HG03354 (cell line): ENCODE results near the gene PPP2R1B.
"Not testable (repeated sequence)": the region's sequence is repeated elsewhere in the genome, so short reads cannot be mapped to it uniquely, and the experiment has no call there.

Experiments
- ATAC-seq: cut with Tn5 transposase; IDR thresholded peaks from one replicate; pipeline ENCODE4 v1.9.1; 2021; ENCODE audit warnings: mild to moderate bottlenecking; ENCODE audit not compliant: unreplicated experiment, poor library complexity, severe bottlenecking

The PPP2R1B gene

DNA sequence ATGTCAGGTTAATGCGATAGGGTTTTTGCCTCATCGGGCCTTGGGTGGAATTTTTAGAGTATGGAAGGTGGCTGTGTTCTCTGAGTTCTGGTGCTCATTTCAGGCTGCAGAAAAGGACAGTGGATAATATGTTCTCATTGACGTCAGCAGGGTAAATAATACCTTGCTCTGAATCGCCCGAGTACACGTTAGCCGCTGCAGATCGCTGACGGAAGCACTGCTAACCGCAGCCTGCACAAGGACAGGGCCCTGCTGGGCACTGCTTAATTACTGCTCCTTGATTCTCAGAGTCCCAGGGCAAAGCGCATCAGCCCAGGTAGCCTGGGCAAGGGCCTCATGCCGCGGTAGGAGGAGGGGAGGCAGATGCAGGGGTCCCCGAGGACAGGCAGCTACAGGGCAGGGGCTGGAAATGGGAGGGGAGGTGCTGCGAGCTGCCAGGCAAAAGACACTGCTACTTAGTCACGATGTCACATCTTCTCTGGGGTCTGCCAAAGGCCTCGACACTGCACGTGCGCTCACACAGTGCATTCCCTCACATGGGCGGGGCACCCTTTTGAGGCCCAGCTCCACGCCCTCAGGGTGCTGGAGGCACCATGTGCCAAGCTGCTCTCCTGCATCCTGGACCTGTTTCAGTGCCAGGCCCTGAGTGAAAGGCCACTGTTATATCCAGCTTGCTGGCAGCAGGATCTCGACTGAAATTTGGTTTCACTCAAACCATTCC lies 35.2 kb downstream of the PPP2R1B start:
- no peak for ATAC-seq

DNA sequence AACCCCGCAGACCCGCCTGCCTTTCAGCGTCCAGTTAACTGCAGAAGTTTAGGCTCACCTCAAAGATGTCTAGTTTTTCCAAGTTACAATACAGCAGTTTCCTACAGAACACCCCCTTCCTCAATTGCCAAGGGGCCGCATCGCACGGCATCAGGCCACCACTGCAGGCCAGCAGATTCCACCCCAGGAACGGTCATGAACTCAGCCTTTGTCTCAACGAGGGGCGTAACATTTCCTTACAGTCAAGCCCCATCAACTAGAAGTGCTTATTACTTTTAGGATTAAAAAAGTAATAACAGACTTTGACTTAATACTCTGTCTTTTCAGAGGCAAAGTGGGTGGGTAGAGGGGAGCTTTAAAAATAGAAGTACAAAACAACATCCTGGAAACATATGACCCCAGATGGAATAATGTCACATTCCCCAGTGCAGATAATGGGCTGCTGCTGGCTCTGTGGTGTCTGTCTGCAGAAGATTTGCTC lies 36.3 kb downstream of the PPP2R1B start:
- ATAC-seq: no peak

DNA sequence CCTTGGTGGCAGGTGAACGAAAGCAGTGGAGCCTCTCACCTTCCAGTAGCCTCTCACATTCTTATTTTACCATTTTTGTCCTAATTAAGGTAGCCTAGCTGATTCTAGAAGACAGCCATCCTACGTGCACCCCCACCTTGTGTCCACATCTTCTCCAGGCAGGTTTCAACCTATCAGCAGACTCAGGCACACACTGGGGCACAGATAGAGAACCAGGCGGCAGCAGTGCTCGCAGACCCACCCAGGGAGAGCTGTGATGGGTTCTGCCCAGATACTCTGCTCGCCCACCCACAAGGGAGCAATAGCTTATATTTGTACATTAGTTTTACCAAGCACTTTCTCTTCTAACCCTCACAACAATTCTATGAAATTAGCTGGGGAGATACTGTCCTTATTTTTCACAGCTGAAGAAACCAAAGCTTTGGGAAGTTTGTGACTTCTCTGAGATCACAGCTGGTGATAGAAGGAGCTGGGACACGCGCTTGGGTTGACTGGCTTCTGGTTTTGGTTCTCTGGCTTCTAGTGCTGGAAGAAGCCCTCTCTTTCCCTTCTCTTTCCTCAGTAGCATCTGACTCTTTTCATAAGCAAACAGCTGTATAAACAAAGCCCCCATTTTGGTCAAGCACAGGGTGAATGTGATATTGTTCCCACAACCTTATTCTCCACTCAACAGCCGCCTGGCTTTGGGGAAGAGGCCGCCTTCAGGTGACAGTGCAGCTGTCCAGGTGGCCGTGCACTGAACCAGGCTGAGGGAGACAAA lies 36.9 kb downstream of the PPP2R1B start:
- ATAC-seq: no peak

- ATAC-seq: no peak
These were observed 38.8 kb downstream of the PPP2R1B start for GRCh38 chr11:111727431-111727830.

GRCh38 chr11:111726301-111726713 lies 39.9 kb downstream of the PPP2R1B start:
- no peak for ATAC-seq

GRCh38 chr11:111725621-111726020 lies 40.6 kb downstream of the PPP2R1B start:
- no peak for ATAC-seq

- ATAC-seq: no peak
These were observed 41.5 kb downstream of the PPP2R1B start for GRCh38 chr11:111724615-111725129.

GRCh38 chr11:111723595-111723994 lies 42.6 kb downstream of the PPP2R1B start:
- ATAC-seq: no peak

GRCh38 chr11:111722501-111722900 lies 43.7 kb downstream of the PPP2R1B start:
- ATAC-seq: no peak

GRCh38 chr11:111720801-111721494 lies 45.2 kb downstream of the PPP2R1B start:
- ATAC-seq: no peak

DNA sequence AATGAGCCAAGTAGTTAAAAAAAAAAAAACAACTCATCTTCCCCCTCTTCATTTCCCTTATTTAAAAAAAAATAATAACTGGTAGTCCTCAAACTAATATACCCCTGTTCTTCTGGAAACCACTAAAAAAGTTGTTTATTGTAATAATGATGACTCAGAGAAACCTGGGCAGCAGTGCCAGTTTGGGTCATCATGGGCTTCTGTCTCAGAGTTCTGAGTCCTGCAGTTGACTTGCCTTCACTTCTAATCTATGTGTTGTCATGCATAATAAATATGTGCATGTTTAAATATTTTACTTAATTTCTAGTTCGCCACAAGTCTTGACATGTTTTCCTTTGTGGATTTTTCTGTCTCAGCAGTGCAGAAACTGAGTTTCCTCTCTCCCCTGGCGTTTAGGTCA lies 46.8 kb downstream of the PPP2R1B start:
- ATAC-seq: no peak

GRCh38 chr11:111718859-111719258 lies 47.3 kb downstream of the PPP2R1B start:
- ATAC-seq: no peak

DNA sequence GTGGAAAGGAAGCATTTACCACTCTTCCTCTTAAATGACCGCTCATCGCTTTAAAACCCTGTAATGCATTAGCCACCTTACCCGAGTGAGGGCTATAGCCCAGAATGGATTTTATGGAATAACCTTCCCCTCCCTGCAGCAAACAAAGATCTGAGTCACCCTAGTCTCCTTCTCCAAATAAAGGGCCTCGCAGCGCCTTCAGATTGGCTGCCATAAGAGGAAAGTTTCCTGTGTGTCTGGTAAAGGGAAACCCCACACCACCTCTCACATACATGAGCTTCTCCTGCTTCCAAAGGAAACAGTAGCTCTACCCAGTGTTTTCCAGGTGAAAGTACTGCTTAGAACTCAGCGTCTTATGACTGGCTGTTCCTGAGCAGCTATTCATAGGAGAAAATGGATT lies 47.8 kb downstream of the PPP2R1B start:
- no peak for ATAC-seq

- ATAC-seq: not testable (repeated sequence)
These were observed 48.5 kb downstream of the PPP2R1B start for GRCh38 chr11:111717660-111718059.

- ATAC-seq: no peak
These were observed 50.9 kb downstream of the PPP2R1B start for GRCh38 chr11:111715142-111715816.

DNA sequence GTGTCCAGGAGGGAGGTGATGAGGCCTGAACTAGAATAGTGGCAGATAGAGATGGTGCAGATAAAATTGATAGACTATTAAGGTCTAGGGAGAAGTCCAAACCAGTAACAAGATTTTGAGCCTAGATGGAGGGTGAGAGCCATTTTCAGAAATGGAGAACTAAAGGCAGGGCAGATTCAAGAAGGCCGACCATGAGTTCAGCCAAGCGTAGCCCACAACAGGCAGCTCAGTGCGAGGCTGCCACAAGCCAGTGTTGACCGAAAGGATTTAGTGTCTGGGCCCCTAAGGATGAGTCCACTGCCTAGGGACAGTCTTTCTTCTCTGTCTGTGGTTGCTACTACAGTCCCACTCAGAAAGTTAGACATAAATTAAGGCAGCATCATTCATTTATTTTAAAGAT lies 51.7 kb downstream of the PPP2R1B start:
- no peak for ATAC-seq

DNA sequence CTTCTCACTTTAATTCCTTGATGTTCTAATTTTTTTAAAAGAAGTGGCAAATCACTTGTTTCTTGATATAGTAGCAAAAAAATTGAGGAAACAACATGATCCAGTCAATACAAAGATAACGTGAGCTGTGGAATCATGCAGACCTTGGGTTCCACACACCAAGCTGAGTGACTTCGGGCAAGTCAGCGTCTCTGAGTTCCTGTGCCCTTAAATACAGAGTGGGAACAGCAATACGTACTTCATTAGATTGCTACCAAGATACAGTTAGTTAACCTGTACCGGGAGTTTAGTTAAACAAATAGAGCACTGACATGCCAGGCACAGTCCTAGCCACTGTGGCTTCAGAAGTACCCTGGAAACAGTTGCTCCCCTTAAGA lies 58.5 kb downstream of the PPP2R1B start:
- no peak for ATAC-seq

DNA sequence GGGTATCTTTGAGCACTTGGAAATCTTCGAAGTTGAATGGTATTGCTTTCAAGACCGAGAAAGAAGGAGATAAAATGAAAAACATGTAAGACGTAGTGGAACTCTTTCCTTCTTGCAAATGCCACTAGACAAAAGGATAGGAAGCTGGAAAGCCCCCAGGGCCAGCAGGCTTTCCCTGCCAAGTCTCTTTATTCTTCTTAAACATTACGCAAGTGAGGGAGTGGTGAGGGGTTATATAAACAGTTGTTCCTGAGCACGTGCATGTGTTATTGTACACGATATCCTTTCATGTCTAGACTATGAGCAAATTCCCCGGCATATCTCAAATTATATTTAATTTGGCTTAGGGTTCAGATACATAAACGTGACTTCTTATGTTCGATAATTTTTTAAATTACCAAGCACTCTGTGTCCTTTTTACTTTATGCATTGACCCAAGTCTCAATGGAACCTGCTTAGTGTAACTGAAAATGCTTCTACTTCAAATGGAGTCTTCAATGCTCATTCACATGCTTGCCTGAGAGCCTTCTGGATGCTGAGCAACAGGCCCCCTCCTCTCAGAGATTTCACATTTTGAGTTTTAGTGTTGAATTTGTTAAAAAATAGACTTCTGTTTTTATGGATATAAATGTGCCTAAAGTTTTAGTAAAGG lies 59.0 kb downstream of the PPP2R1B start:
- ATAC-seq: no peak

DNA sequence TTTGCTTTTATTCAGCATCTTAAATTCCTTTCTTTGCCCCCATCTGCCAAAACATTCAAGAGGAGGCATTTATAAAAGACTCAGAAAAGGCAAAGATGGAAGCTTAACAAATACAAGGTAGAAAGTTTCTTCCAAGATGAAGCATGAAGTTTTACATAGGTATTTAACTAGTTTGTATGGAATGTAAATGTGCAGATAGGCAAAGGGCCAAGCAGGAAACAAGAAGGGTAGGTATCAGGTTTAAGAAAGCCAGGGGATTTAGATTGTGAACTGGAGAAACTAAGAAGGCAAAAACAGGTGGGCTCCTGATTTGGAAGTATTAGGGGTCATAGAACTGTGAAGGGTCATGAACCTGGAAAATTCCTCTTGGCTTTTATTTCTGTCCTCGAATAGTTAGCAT lies 62.6 kb downstream of the PPP2R1B start:
- ATAC-seq: no peak
